ENCODE results near the gene CYTH3. TPM values are rescaled to one million over a fixed set of nuclear protein-coding genes. Genes with fewer than 3 reads are reported as not detected.

Gene CYTH3
- total and polyA plus RNA-seq, 11 donors, result 11.1 to 49.7 (median 22.1) TPM

DNA sequence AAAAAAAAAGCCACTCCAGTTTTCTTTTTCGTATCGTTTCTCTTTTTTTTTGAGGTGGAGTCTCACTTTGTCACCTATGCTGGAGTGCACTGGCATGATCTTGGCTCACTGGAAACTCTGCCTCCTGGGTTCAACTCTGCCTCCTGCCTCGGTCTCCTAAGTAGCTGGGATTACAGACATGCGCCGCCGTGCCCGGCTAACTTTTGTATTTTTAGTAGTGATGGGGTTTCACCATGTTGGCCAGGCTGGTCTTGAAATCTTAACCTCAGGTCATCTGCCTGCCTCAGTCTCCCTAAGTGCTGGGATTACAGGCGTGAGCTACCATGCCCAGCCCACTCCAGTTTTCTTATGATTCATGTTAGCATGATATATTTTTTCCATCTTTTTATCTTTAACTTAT is 148.6 kb downstream of the CYTH3 start:
- 93 to 100% (median 96%) methylated on average over 8 of the region's 8 CpGs for WGBS, 4 donors
- peaks cover 0 to 22% (median 8%) of the 10 kb centered on the region in 12 donors for H3K9me3 ChIP-seq
- peaks cover 0 to 87% (median 75%) of the 10 kb centered on the region in 9 donors for H3K36me3 ChIP-seq
- no peak for DNase-seq
- no peak overlapping the region for H3K4me3 ChIP-seq
- ATAC-seq, result no peak
- TF ChIP-seq POLR2A (IDR thresholded peaks at IDR 0.05), result no peak
- TF ChIP-seq, protein P1, sequence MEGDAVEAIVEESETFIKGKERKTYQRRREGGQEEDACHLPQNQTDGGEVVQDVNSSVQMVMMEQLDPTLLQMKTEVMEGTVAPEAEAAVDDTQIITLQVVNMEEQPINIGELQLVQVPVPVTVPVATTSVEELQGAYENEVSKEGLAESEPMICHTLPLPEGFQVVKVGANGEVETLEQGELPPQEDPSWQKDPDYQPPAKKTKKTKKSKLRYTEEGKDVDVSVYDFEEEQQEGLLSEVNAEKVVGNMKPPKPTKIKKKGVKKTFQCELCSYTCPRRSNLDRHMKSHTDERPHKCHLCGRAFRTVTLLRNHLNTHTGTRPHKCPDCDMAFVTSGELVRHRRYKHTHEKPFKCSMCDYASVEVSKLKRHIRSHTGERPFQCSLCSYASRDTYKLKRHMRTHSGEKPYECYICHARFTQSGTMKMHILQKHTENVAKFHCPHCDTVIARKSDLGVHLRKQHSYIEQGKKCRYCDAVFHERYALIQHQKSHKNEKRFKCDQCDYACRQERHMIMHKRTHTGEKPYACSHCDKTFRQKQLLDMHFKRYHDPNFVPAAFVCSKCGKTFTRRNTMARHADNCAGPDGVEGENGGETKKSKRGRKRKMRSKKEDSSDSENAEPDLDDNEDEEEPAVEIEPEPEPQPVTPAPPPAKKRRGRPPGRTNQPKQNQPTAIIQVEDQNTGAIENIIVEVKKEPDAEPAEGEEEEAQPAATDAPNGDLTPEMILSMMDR (IDR thresholded peaks at IDR 0.05), result no peak
- H3K4me1 ChIP-seq, result no peaks in the 10 kb centered on the region
- H3K27me3 ChIP-seq, result no peaks in the 10 kb centered on the region
- no peak overlapping the region for H3K27ac ChIP-seq
- intact Hi-C loops (cut with DNase I), result no loop called here

DNA sequence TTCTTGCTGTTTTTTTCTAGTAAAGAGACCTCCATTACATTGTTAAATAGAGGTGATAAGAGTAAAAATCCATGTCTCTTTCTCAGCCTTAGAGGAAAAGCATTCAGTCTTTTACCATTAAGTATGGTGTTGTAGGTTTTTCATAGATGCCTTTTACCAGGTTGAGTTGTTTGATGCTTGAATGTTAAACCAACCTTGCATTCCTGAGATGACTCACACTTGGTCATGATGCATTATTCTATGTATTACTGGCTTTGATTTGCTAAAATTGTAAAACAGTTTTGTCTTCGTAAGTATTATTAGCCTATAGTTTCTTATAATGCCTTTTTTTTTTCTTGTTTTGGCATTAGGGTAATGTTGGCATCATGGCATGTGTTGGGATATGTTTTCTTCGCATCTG is 151.3 kb downstream of the CYTH3 start:
- DNase-seq (no peak), ATAC-seq (no peak)
- Histone ChIP-seq H3K9me3 (peaks cover 0 to 22% (median 8%) of the 10 kb centered on the region in 12 donors), H3K4me1 (no peaks in the 10 kb centered on the region), H3K27me3 (no peaks in the 10 kb centered on the region), H3K27ac (no peak overlapping the region), H3K36me3 (peaks cover 0 to 93% (median 83%) of the 10 kb centered on the region in 9 donors), H3K4me3 (no peak overlapping the region)
- intact Hi-C loops (cut with DNase I), result no loop called here
- TF ChIP-seq POLR2A (IDR thresholded peaks at IDR 0.05), result no peak
- TF ChIP-seq, protein P1 (IDR thresholded peaks at IDR 0.05), result no peak
- 50 to 100% (median 74%) methylated on average over 2 of the region's 2 CpGs for WGBS, 4 donors

DNA sequence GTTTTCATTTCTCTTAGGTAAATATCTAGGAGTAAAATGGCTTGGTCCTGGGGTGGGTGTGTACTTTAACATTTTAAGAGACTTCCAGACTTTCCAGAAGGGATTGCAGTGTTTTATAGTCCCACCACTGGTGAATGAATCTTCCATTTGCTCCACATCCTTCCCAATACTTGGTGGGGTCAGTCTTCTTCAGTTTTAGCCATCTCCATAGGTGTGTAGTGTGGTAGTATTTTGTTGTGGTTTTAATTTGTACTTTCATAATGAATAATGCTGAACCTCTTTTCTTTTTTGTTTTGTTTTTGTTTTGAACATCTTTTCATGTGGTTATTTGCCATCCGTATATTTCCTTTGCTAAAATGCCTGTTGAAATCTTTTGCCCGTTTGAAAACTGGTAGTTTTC is 154.9 kb downstream of the CYTH3 start:
- no peak overlapping the region for H3K4me3 ChIP-seq
- peaks cover 0 to 99% (median 84%) of the 10 kb centered on the region in 9 donors for H3K36me3 ChIP-seq
- ATAC-seq, result no peak
- H3K27ac ChIP-seq, result no peak overlapping the region
- WGBS, 4 donors, result 90 to 92% (median 91%) methylated on average over 2 of the region's 2 CpGs
- no peaks in the 10 kb centered on the region for H3K27me3 ChIP-seq
- H3K9me3 ChIP-seq, result peaks cover 0 to 16% (median 5%) of the 10 kb centered on the region in 12 donors
- intact Hi-C loops (cut with DNase I), result no loop called here
- no peak for DNase-seq
- no peaks in the 10 kb centered on the region for H3K4me1 ChIP-seq
- no peak for TF ChIP-seq POLR2A (IDR thresholded peaks at IDR 0.05)
- TF ChIP-seq, protein P1 (IDR thresholded peaks at IDR 0.05), result no peak

DNA sequence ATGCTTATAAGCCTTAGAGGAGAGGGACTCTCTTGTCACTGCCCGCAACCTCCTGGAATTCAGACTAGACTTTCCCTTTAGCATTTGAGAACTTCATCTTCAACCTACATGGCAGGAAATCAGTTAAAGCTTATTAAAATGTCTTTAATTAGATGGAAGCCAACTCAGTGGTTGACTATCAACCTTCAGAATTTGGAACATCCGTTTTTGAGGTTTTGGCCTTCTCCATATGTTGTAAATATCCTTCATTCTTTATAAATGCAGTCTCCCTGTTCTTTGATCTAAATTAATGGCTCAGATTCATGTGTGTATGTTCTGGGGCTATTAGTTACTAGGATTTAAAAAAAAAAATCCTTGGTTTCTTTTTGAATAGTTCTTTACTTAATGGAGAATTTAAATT is 156.2 kb downstream of the CYTH3 start:
- Histone ChIP-seq H3K27ac (no peak overlapping the region), H3K36me3 (peaks cover 0 to 98% (median 83%) of the 10 kb centered on the region in 9 donors), H3K27me3 (no peaks in the 10 kb centered on the region), H3K4me3 (no peak overlapping the region), H3K4me1 (no peaks in the 10 kb centered on the region), H3K9me3 (peaks cover 0 to 10% (median 2%) of the 10 kb centered on the region in 12 donors)
- intact Hi-C loops (cut with DNase I), result no loop called here
- ATAC-seq (no peak), DNase-seq (no peak)
- 93 to 96% (median 94%) methylated on average over 2 of the region's 2 CpGs for WGBS, 4 donors
- TF ChIP-seq, protein P1 (IDR thresholded peaks at IDR 0.05), result no peak
- TF ChIP-seq POLR2A (IDR thresholded peaks at IDR 0.05), result no peak

Other genes starting within 250 kb of the CYTH3 start
- under 1 TPM in 2 of 9 donors, not detected in 7; 0.25 to 0.28 TPM for gene ANKRD61, start 241.2 kb downstream of the CYTH3 start, total RNA-seq
- under 1 TPM in 1 of 2 donors, not detected in 1; 0.19 TPM for gene ANKRD61, start 241.2 kb downstream of the CYTH3 start, polyA plus RNA-seq
- gene EIF2AK1, start 213.4 kb downstream of the CYTH3 start, total RNA-seq, result 100 to 1,000 TPM in 2 of 9 donors, 10 to 100 TPM in 7; 48.9 to 152 (median 58.5) TPM
- gene EIF2AK1, start 213.4 kb downstream of the CYTH3 start, polyA plus RNA-seq, result 10 to 100 TPM; 27.3 to 34.5 TPM
- 1 to 10 TPM; 3.7 to 6.9 (median 4.9) TPM for gene USP42, start 167.7 kb downstream of the CYTH3 start, total RNA-seq
- gene USP42, start 167.7 kb downstream of the CYTH3 start, polyA plus RNA-seq, result 1 to 10 TPM; 2.0 to 3.7 TPM
- gene FAM220A, start 76.3 kb upstream of the CYTH3 start, total RNA-seq, result 10 to 100 TPM; 17.2 to 31.2 (median 21.9) TPM
- gene FAM220A, start 76.3 kb upstream of the CYTH3 start, polyA plus RNA-seq, result 10 to 100 TPM; 18.2 TPM
- 100 to 1,000 TPM in 8 of 9 donors, 10 to 100 TPM in 1; 83.7 to 189 (median 153) TPM for gene RAC1, start 101.9 kb upstream of the CYTH3 start, total RNA-seq
- gene RAC1, start 101.9 kb upstream of the CYTH3 start, polyA plus RNA-seq, result 100 to 1,000 TPM; 117 to 153 TPM
- 10 to 100 TPM in 3 of 9 donors, 1 to 10 TPM in 6; 5.3 to 14.7 (median 7.4) TPM for gene DAGLB, start 175.3 kb upstream of the CYTH3 start, total RNA-seq
- gene DAGLB, start 175.3 kb upstream of the CYTH3 start, polyA plus RNA-seq, result 10 to 100 TPM in 1 of 2 donors, 1 to 10 TPM in 1; 4.1 to 17.2 TPM
- gene KDELR2, start 211.5 kb upstream of the CYTH3 start, total RNA-seq, result 10 to 100 TPM; 35.8 to 86.5 (median 51.1) TPM
- 10 to 100 TPM; 29.1 to 96.6 TPM for gene KDELR2, start 211.5 kb upstream of the CYTH3 start, polyA plus RNA-seq